Measurements from ENCODE around the gene BMPR1A.

- TF ChIP-seq CTCF (conservative IDR thresholded peaks at IDR 0.05; ENCODE audit: low read depth, low read length) (no peak), CEBPB (IDR thresholded peaks at IDR 0.05; ENCODE audit: low read depth, low read length) (no peak), SMC3 (IDR thresholded peaks at IDR 0.05; ENCODE audit: low read depth, low read length) (no peak), POLR2A (IDR thresholded peaks at IDR 0.05; ENCODE audit: low read depth, low read length) (no peak)
These were observed 188.5 kb downstream of the BMPR1A start for GRCh38 chr10:86944907-86945306.
